Activated T-cell treated with anti-CD3 and anti-CD28 coated beads, Interleukin-2, amount 50 U/mL, for 1 hour (primary cell): Measurements from ENCODE around the gene LRG1.
"Not testable (repeated sequence)": the region's sequence is repeated elsewhere in the genome, so short reads cannot be mapped to it uniquely, and the experiment has no call there.

Experiments used
- DNase-seq: peaks from one replicate; pipeline ENCODE4 v3.0.0-alpha.2; 2020

LRG1 gene

GRCh38 chr19:4550018-4550417 is 10.2 kb upstream of the LRG1 start:
- no peak for DNase-seq

- DNase-seq: no peak
Measured at GRCh38 chr19:4548238-4548584, 8.4 kb upstream of the LRG1 start.

GRCh38 chr19:4547303-4548237 is 7.7 kb upstream of the LRG1 start:
- DNase-seq: no peak

GRCh38 chr19:4543842-4544647 is 4.2 kb upstream of the LRG1 start:
- no peak for DNase-seq

- DNase-seq: no peak
Measured at GRCh38 chr19:4542896-4543841, 3.3 kb upstream of the LRG1 start.

- DNase-seq: not testable (repeated sequence)
Measured at GRCh38 chr19:4541806-4542145, 1.9 kb upstream of the LRG1 start.

GRCh38 chr19:4541114-4541805 is 1.4 kb upstream of the LRG1 start:
- no peak for DNase-seq

- no peak for DNase-seq
Measured at GRCh38 chr19:4539169-4539692, 605 bp downstream of the LRG1 start.

- no peak for DNase-seq
Measured at GRCh38 chr19:4538601-4538954, 1.3 kb downstream of the LRG1 start.

- DNase-seq: no peak
Measured at GRCh38 chr19:4537953-4538600, 1.8 kb downstream of the LRG1 start.

- DNase-seq: no peak
Measured at GRCh38 chr19:4536798-4537197, 3.0 kb downstream of the LRG1 start.

- DNase-seq: peak; percentile 54
Measured at GRCh38 chr19:4534836-4535658, 4.8 kb downstream of the LRG1 start, which contains the start of gene PLIN5. PLIN5 (minus strand) TSS chr19:4535224; CDS start chr19:4534074, 1,150 bp downstream.

- no peak for DNase-seq
Measured at GRCh38 chr19:4533835-4534424, 5.9 kb downstream of the LRG1 start.

GRCh38 chr19:4533334-4533733 is 6.5 kb downstream of the LRG1 start:
- no peak for DNase-seq

- DNase-seq: no peak
Measured at GRCh38 chr19:4531562-4532165, 8.2 kb downstream of the LRG1 start.

- DNase-seq: no peak
Measured at GRCh38 chr19:4529924-4530522, 9.8 kb downstream of the LRG1 start.

- no peak for DNase-seq
Measured at GRCh38 chr19:4528843-4529242, 11.0 kb downstream of the LRG1 start.

- not testable (repeated sequence) for DNase-seq
Measured at GRCh38 chr19:4527377-4527776, 12.5 kb downstream of the LRG1 start.

GRCh38 chr19:4525563-4526002 is 14.3 kb downstream of the LRG1 start:
- no peak for DNase-seq
